Heart right ventricle (tissue), 16 donors: ENCODE results near the gene PTPRD. TPM values are rescaled to one million over a fixed set of nuclear protein-coding genes. Genes with fewer than 3 reads are reported as not detected.

Source experiments
- ATAC-seq, 8 donors: fragments of 200-7000 bp; cut with Tn5 transposase; one replicate each; pipeline ENCODE4 v1.9.1; 2020; ENCODE audit warnings: mild to moderate bottlenecking in 8 of 8, moderate library complexity in 8 of 8, moderate number of reproducible peaks in 1 of 8
- DNase-seq, 2 donors: peaks; one replicate each; pipeline ENCODE4 v3.0.0-alpha.2; 2020
- H3K27ac ChIP-seq, 10 donors: fragments of 200-600 bp; sonication (generic) in 2 of 10; one replicate each; pipeline versions ENCODE4 v1.5.0 to v1.8.0; 2020 to 2022; ENCODE audit warnings: mild to moderate bottlenecking in 3 of 10
- H3K27me3 ChIP-seq, 7 donors: fragments of 200-600 bp; one replicate each; pipeline ENCODE4 v1.8.0; 2021 to 2022; ENCODE audit warnings: mild to moderate bottlenecking in 2 of 7
- H3K36me3 ChIP-seq, 9 donors: fragments of 200-600 bp; sonication (generic) in 1 of 9; one replicate each; pipeline versions ENCODE4 v1.5.0 to v1.8.0; 2020 to 2022; ENCODE audit warnings: mild to moderate bottlenecking in 2 of 9
- H3K4me1 ChIP-seq, 9 donors: fragments of 200-600 bp; sonication (generic) in 1 of 9; one replicate each; pipeline versions ENCODE4 v1.5.0 to v1.8.0; 2020 to 2022; ENCODE audit warnings: mild to moderate bottlenecking in 4 of 9
- H3K4me3 ChIP-seq, 10 donors: fragments of 200-600 bp; sonication (generic) in 2 of 10; one replicate each; pipeline versions ENCODE4 v1.5.0 to v1.8.0; 2020 to 2022; ENCODE audit warnings: mild to moderate bottlenecking in 7 of 10, moderate library complexity in 2 of 10
- H3K9me3 ChIP-seq, 11 donors: fragments of 200-600 bp in 10 of 11; sonication (generic) in 2 of 11; one replicate each; pipeline versions ENCODE4 v1.5.0 to v1.8.0; 2013 to 2022; ENCODE audit warnings: mild to moderate bottlenecking in 2 of 11, control low read depth in 1 of 11, moderate library complexity in 1 of 11
- WGBS, 2 donors: extraction: QIAGEN DNeasy Blood & Tissue Kit; methylation state at CpG; one replicate each; pipeline ENCODE4 v1.1.7; 2013; ENCODE audit warnings: inconsistent platforms in 1 of 2; 5-methylcytosine and 5-hydroxymethylcytosine counted together
- intact Hi-C, 10 donors: fragments of 100-400 bp; cut with DNase I; formaldehyde crosslinking; loops; one replicate each; pipeline versions ENCODE4 v1.11.1 to v1.14.2; 2022
- polyA plus RNA-seq, 2 donors: library from polyadenylated mRNA; stranded (reverse); fragments of 200-250 nt; gene quantifications; one replicate each; pipeline ENCODE4 v1.2.3, GENCODE V29; 2013
- total RNA-seq, 10 donors: library from RNA; stranded (reverse); fragmentation: NEBNext Ultra II Directional in 3 of 10; extraction: Animal tissue kit (Norgen Biotek cat#: 25700) in 3 of 10; gene quantifications; one replicate each; pipeline versions ENCODE4 v1.2.1 to v1.2.4, GENCODE V29; 2021 to 2023
- TF ChIP-seq, protein P1 (sequence below), 9 donors: fragments of 200-600 bp; sonication (generic) in 2 of 9; IDR thresholded peaks; one replicate each; pipeline versions ENCODE4 v1.5.0 to v1.8.0; 2021 to 2022; ENCODE audit warnings: antibody characterized with exemption in 9 of 9, mild to moderate bottlenecking in 5 of 9, moderate library complexity in 1 of 9
- donor health status: Arrhythmogenic right ventricular cardiomyopathy.
- donor health status: ischemic (EF 13 %, LVEDD 7.1; RV severe dilation, severe dysfunction).
- donor health status: healthy with polysubstance abuse.
- donor health status: DM: no; HTN: yes; CAD: no.
- donor health status: DM: no; HTN: no; CAD: no.
- donor health status: ischemic (EF 25% LVEDD 6.9; RV normal size, moderate dysfunction).
- donor health status: ischemic (EF 25% LVEDD 5.7; RV mildly dilated, moderate dysfunction).
- donor health status: healthy.
- donor health status: DM: yes; HTN: yes; CAD: no.
- donor health status: Ischemic cardiomyopathy.
- donor health status: ischemic (EF 35%, LVEDD 5.7; RV mildly dilated, moderate dysfunction).
- donor health status: nonischemic (EF 11% LVEDD 7.7; RV severe dilation, severe dysfunction).
- donor health status: DM: yes; HTN: yes; CAD: no.
- donor health status: PGD.
- donor health status: ischemic (EF 29% LVEDD 5.4; RV normal size, mild dysfunction).
- donor health status: nonischemic (EF 23%, LVEDD 6.1; RV moderate dilation, normal function).

PTPRD gene
- total and polyA plus RNA-seq, 12 donors, result 1.4 to 25.2 (median 13.0) TPM

- no peaks in the 10 kb centered on the region for H3K27me3 ChIP-seq
- no peak overlapping the region for H3K27ac ChIP-seq
- H3K4me1 ChIP-seq, result no peaks in the 10 kb centered on the region
- ATAC-seq (no peak), DNase-seq (no peak)
- no peak overlapping the region for H3K4me3 ChIP-seq
- 70 to 74% methylated on average over 8 of the region's 8 CpGs for WGBS, 2 donors
- H3K36me3 ChIP-seq, result no peaks in the 10 kb centered on the region
- intact Hi-C loops, result no loop called here
- no peaks in the 10 kb centered on the region for H3K9me3 ChIP-seq
- TF ChIP-seq, protein P1, sequence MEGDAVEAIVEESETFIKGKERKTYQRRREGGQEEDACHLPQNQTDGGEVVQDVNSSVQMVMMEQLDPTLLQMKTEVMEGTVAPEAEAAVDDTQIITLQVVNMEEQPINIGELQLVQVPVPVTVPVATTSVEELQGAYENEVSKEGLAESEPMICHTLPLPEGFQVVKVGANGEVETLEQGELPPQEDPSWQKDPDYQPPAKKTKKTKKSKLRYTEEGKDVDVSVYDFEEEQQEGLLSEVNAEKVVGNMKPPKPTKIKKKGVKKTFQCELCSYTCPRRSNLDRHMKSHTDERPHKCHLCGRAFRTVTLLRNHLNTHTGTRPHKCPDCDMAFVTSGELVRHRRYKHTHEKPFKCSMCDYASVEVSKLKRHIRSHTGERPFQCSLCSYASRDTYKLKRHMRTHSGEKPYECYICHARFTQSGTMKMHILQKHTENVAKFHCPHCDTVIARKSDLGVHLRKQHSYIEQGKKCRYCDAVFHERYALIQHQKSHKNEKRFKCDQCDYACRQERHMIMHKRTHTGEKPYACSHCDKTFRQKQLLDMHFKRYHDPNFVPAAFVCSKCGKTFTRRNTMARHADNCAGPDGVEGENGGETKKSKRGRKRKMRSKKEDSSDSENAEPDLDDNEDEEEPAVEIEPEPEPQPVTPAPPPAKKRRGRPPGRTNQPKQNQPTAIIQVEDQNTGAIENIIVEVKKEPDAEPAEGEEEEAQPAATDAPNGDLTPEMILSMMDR (IDR thresholded peaks at IDR 0.05), result no peak
Observed at GRCh38 chr9:9523476-9524139, 1089.2 kb downstream of the PTPRD start.

DNA sequence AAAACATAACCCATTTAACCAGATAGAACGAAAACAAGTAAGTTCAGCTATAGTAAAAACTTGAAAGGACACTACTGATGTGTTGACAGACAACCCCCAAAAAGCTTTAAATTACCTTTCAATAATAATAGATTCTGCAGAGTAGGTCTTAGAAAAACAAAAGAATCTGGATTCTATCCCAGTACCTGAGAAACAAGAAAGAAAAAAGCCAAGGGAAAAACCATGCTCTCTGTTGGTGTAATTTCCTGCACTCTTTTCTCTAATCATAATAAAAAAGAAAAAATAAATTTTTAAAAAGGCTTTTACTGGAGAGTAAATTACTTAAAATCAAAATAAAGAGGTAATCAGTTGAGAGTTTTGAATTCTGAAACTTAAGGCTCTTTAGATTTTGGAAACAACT, 1090.4 kb downstream of the PTPRD start:
- H3K36me3 ChIP-seq, result no peaks in the 10 kb centered on the region
- TF ChIP-seq, protein P1 (IDR thresholded peaks at IDR 0.05), result no peak
- no peak for DNase-seq
- intact Hi-C loops, result no loop called here
- no peaks in the 10 kb centered on the region for H3K27me3 ChIP-seq
- H3K9me3 ChIP-seq, result no peaks in the 10 kb centered on the region
- WGBS, 2 donors, result 65 to 91% methylated on average over 1 of the region's 1 CpG
- H3K4me1 ChIP-seq, result no peaks in the 10 kb centered on the region
- ATAC-seq, result no peak
- no peak overlapping the region for H3K27ac ChIP-seq
- H3K4me3 ChIP-seq, result no peak overlapping the region

DNA sequence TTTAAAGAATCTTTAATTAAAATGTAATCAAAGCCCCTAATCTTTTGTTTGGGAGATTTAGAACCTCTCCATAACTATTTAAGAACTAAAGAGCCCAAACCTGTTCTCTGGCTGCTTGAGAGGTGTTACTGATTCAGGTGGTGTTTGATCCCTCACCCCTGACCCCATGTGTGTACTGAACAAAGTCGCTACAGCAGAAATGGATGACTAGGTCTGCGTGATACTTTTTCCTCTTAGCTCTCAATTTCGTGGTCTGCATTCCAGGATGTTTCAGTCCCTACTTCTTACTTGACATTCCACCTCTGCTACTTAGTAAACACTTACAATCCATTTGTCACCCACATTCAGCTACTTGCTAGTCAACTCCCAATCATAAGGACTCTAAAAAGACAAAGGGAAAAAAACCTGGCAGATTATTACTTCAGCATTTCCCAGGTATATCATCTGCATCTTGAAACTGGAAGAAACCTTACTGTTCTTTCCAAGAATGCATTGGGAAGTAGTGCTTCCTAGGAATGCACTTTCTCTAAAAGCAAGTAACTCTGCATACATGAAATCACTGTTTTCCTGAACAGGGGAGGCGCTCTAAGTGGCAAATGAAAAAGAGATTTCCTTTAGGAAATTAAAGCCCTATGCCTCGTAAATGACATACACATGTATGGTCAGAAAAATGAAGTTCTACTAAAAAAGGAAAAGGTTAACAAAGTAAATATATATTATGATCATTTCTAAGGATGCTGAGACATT, 1091.6 kb downstream of the PTPRD start:
- no peaks in the 10 kb centered on the region for H3K27me3 ChIP-seq
- 57 to 59% methylated on average over 5 of the region's 5 CpGs for WGBS, 2 donors
- no peaks in the 10 kb centered on the region for H3K36me3 ChIP-seq
- DNase-seq, result no peak
- no peak overlapping the region for H3K27ac ChIP-seq
- no peaks in the 10 kb centered on the region for H3K4me1 ChIP-seq
- intact Hi-C loops, result no loop called here
- ATAC-seq, result no peak
- TF ChIP-seq, protein P1 (IDR thresholded peaks at IDR 0.05), result no peak
- H3K4me3 ChIP-seq, result no peak overlapping the region
- H3K9me3 ChIP-seq, result no peaks in the 10 kb centered on the region

- DNase-seq (no peak), ATAC-seq (no peak)
- peaks cover 0 to 18% (median 0%) of the 10 kb centered on the region in 11 donors for H3K9me3 ChIP-seq
- 73 to 87% methylated on average over 1 of the region's 1 CpG for WGBS, 2 donors
- no peak overlapping the region for H3K27ac ChIP-seq
- H3K4me3 ChIP-seq, result no peak overlapping the region
- intact Hi-C loops, result no loop called here
- no peaks in the 10 kb centered on the region for H3K27me3 ChIP-seq
- TF ChIP-seq, protein P1 (IDR thresholded peaks at IDR 0.05), result no peak
- H3K36me3 ChIP-seq, result no peaks in the 10 kb centered on the region
- H3K4me1 ChIP-seq, result no peaks in the 10 kb centered on the region
Observed at GRCh38 chr9:9504869-9505268, 1107.9 kb downstream of the PTPRD start.
